ENCODE data around the gene BRSK2.
"Not testable (repeated sequence)": the region's sequence is repeated elsewhere in the genome, so short reads cannot be mapped to it uniquely, and the experiment has no call there.

Gene BRSK2

GRCh38 chr11:1433977-1434640 is 44.4 kb downstream of the BRSK2 start:
- no peak overlapping the region for H3K27ac ChIP-seq
- TF ChIP-seq CTCF (conservative IDR thresholded peaks at IDR 0.05): no peak

DNA sequence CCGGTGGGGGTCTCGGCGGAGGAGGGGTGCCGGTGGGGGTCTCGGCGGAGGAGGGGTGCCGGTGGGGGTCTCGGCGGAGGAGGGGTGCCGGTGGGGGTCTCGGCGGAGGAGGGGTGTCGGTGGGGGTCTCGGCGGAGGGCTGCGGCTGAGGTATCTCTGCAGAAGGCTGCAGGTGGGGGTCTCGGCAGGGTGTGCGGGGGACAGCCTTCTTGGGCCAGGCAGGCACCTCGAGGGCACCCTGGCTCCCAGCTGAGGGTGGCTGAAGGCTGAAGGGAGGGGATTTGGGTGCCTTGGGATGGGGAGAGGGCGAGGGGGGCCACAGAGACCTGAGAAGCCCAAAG is 45.7 kb downstream of the BRSK2 start:
- H3K27ac ChIP-seq: not testable (repeated sequence)

DNA sequence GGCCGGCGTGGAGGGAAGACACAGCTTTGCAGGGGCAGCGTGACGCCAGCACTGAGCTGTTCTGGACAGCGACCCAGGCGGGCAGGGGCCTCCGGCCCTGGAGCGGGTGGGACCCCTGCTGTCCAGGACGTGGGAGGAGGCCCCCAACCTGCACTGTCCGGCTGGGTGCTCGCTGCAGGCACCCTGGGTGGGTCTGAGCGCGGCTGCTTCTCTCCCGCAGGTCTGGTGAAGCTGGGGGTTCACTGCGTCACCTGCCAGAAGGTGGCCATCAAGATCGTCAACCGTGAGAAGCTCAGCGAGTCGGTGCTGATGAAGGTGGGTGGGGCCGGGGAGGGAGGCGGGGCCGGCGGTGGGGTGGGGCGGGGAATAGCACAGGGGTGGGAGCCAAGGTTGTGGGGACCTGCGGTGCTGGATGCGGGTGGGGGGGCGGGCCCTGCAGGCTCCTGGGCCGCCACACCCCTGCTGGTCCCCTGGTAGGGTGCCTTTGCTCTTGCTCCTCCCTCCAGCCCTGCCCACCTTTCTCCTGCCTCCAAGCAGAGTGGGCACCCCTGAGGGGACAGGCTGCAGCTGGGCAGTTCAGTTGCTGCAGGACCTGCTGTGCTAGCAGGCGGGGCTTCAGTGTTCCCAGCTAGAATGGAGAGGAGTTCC is 46.2 kb downstream of the BRSK2 start:
- H3K27ac ChIP-seq: no peak overlapping the region
- TF ChIP-seq CTCF (conservative IDR thresholded peaks at IDR 0.05): no peak

DNA sequence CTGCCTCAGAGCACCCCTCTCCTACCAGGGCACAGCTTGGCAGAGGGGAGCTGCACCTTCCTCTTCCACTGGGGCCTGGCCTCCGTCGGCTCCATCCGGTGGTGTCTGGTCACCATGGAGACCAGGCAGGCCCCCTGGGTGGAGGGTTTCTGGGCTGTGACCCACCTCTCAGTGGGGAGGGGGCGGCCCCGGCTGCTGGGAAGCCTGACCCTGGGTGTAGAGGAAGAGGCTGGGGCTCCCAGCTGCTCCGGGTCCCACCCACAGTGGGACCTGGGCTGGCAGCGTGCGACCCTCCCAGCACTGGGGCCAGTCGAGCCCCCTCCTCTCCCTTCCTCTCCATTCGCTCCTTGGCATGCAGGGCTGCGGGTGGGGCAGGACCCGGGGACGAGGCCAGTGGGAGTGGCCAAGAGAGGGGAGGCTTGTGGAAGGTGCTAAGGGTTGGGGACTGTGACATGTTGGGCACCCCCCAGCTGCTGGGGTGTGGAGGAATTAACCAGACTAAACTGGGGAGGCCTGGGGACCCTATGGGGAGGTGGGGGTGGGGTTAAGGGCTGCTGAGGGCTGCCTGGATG is 46.8 kb downstream of the BRSK2 start:
- no peak for TF ChIP-seq CTCF (conservative IDR thresholded peaks at IDR 0.05)
- H3K27ac ChIP-seq: no peak overlapping the region

- peak overlapping the region; percentile 45 for H3K27ac ChIP-seq
- TF ChIP-seq CTCF (conservative IDR thresholded peaks at IDR 0.05): no peak
Measured at GRCh38 chr11:1437500-1437899, 47.8 kb downstream of the BRSK2 start.

- H3K27ac ChIP-seq: peak overlapping the region; percentile 45
- TF ChIP-seq CTCF (conservative IDR thresholded peaks at IDR 0.05): no peak
Measured at GRCh38 chr11:1438261-1438966, 48.7 kb downstream of the BRSK2 start.

GRCh38 chr11:1438967-1439330 is 49.2 kb downstream of the BRSK2 start:
- peak overlapping the region; percentile 45 for H3K27ac ChIP-seq
- TF ChIP-seq CTCF (conservative IDR thresholded peaks at IDR 0.05): no peak

Data from VCaP (cell line).